Measurements from ENCODE around the gene TFB1M. TPM values are rescaled to one million over a fixed set of nuclear protein-coding genes. Genes with fewer than 3 reads are reported as not detected.

Gene TFB1M
- total RNA-seq, 1 experiment from 2014 or later = 31.0 TPM

- H3K4me1 Mint-ChIP-seq (ENCODE audit: insufficient read depth, unreplicated experiment) = no peaks in the 10 kb centered on the region
- no peaks in the 10 kb centered on the region for H3K9me3 Mint-ChIP-seq (ENCODE audit: unreplicated experiment)
- no peak overlapping the region for H3K4me3 Mint-ChIP-seq (ENCODE audit: unreplicated experiment)
- peaks cover 70% of the 10 kb centered on the region for H3K36me3 Mint-ChIP-seq (ENCODE audit: insufficient read depth, unreplicated experiment)
- no peaks in the 10 kb centered on the region for H3K27me3 Mint-ChIP-seq (ENCODE audit: insufficient read depth, unreplicated experiment)
- no peak for TF ChIP-seq CTCF (IDR thresholded peaks at IDR 0.05; ENCODE audit: unreplicated experiment)
- H3K27ac Mint-ChIP-seq (ENCODE audit: low read depth, unreplicated experiment) = no peak overlapping the region
- intact Hi-C loops (cut with micrococcal nuclease) = no loop called here
- no TSS peak for BruUV-seq (replicated peaks)
- ChIA-PET POLR2A (no interaction called here), CTCF (interaction anchor here (1.5 to 2.6 kb wide), 2 partner anchors 10 kb away, joined by 6 to 14 read pairs; no protein-coding TSS in a partner anchor)
- DNase-seq (ENCODE audit: unreplicated experiment) = no peak
Measured at GRCh38 chr6:155257796-155258195, 56.5 kb downstream of the TFB1M start.

GRCh38 chr6:155256122-155256795, 58.0 kb downstream of the TFB1M start:
- ChIA-PET CTCF (interaction anchor here (1.4 kb wide), 1 partner anchor 9 kb away, joined by 6 read pairs; no protein-coding TSS in a partner anchor), POLR2A (no interaction called here)
- Mint-ChIP-seq H3K9me3 (ENCODE audit: unreplicated experiment) (no peaks in the 10 kb centered on the region), H3K4me1 (ENCODE audit: insufficient read depth, unreplicated experiment) (no peaks in the 10 kb centered on the region), H3K36me3 (ENCODE audit: insufficient read depth, unreplicated experiment) (peaks cover 66% of the 10 kb centered on the region), H3K27ac (ENCODE audit: low read depth, unreplicated experiment) (no peak overlapping the region), H3K27me3 (ENCODE audit: insufficient read depth, unreplicated experiment) (no peaks in the 10 kb centered on the region), H3K4me3 (ENCODE audit: unreplicated experiment) (no peak overlapping the region)
- intact Hi-C loops (cut with micrococcal nuclease) = no loop called here
- TF ChIP-seq CTCF (IDR thresholded peaks at IDR 0.05; ENCODE audit: unreplicated experiment) = no peak
- no peak for DNase-seq (ENCODE audit: unreplicated experiment)
- BruUV-seq (replicated peaks) = no TSS peak

GRCh38 chr6:155254139-155254538, 60.1 kb downstream of the TFB1M start:
- ChIA-PET CTCF (interaction anchor here (0.7 kb wide), 1 partner anchor 13 kb away, joined by 3 read pairs; no protein-coding TSS in a partner anchor), POLR2A (no interaction called here)
- no peak overlapping the region for H3K4me3 Mint-ChIP-seq (ENCODE audit: unreplicated experiment)
- H3K4me1 Mint-ChIP-seq (ENCODE audit: insufficient read depth, unreplicated experiment) = no peaks in the 10 kb centered on the region
- no peaks in the 10 kb centered on the region for H3K9me3 Mint-ChIP-seq (ENCODE audit: unreplicated experiment)
- no peak overlapping the region for H3K27ac Mint-ChIP-seq (ENCODE audit: low read depth, unreplicated experiment)
- intact Hi-C loops (cut with micrococcal nuclease) = no loop called here
- peaks cover 55% of the 10 kb centered on the region for H3K36me3 Mint-ChIP-seq (ENCODE audit: insufficient read depth, unreplicated experiment)
- no TSS peak for BruUV-seq (replicated peaks)
- TF ChIP-seq CTCF (IDR thresholded peaks at IDR 0.05; ENCODE audit: unreplicated experiment) = no peak
- no peak for DNase-seq (ENCODE audit: unreplicated experiment)
- no peaks in the 10 kb centered on the region for H3K27me3 Mint-ChIP-seq (ENCODE audit: insufficient read depth, unreplicated experiment)

GRCh38 chr6:155253337-155253736, 60.9 kb downstream of the TFB1M start:
- H3K36me3 Mint-ChIP-seq (ENCODE audit: insufficient read depth, unreplicated experiment) = peaks cover 51% of the 10 kb centered on the region
- DNase-seq (ENCODE audit: unreplicated experiment) = no peak
- POLR2A ChIA-PET = no interaction called here
- no peak for TF ChIP-seq CTCF (IDR thresholded peaks at IDR 0.05; ENCODE audit: unreplicated experiment)
- no peaks in the 10 kb centered on the region for H3K9me3 Mint-ChIP-seq (ENCODE audit: unreplicated experiment)
- H3K4me3 Mint-ChIP-seq (ENCODE audit: unreplicated experiment) = no peak overlapping the region
- intact Hi-C loops (cut with micrococcal nuclease) = no loop called here
- H3K27me3 Mint-ChIP-seq (ENCODE audit: insufficient read depth, unreplicated experiment) = no peaks in the 10 kb centered on the region
- CTCF ChIA-PET = interaction anchor here (0.6 kb wide), 1 partner anchor 40 kb away, joined by 3 read pairs; no protein-coding TSS in a partner anchor
- no peaks in the 10 kb centered on the region for H3K4me1 Mint-ChIP-seq (ENCODE audit: insufficient read depth, unreplicated experiment)
- BruUV-seq (replicated peaks) = no TSS peak
- H3K27ac Mint-ChIP-seq (ENCODE audit: low read depth, unreplicated experiment) = no peak overlapping the region
